Liver (tissue), 9 donors: Measurements from ENCODE around the gene IL1R2. TPM values are rescaled to one million over a fixed set of nuclear protein-coding genes. Genes with fewer than 3 reads are reported as not detected.

Experiments
- DNase-seq: peaks from one replicate; pipeline ENCODE4 v3.0.0-alpha.2; 2017; ENCODE audit warnings: low spot score
- H3K27ac ChIP-seq, 2 donors: one replicate each; pipeline ENCODE4 v1.7.0; 2013; ENCODE audit warnings: inconsistent platforms in 2 of 2, low read length in 2 of 2, control low read depth in 1 of 2, low read depth in 1 of 2, mild to moderate bottlenecking in 1 of 2
- H3K27me3 ChIP-seq, 4 donors: one replicate each; pipeline versions ENCODE4 v1.6.1 to v1.7.0; 2013; ENCODE audit warnings: low read length in 3 of 4, inconsistent platforms in 1 of 4, mild to moderate bottlenecking in 1 of 4, moderate library complexity in 1 of 4; ENCODE audit not compliant: control insufficient read depth in 4 of 4, insufficient read depth in 4 of 4
- H3K36me3 ChIP-seq, 4 donors: one replicate each; pipeline versions ENCODE4 v1.6.1 to v1.7.0; 2013; ENCODE audit warnings: low read length in 3 of 4, mild to moderate bottlenecking in 3 of 4, low read depth in 1 of 4, moderate library complexity in 1 of 4; ENCODE audit not compliant: control insufficient read depth in 4 of 4, insufficient read depth in 3 of 4
- H3K4me1 ChIP-seq, 4 donors: one replicate each; pipeline versions ENCODE4 v1.6.1 to v1.7.0; 2013; ENCODE audit warnings: low read length in 3 of 4, mild to moderate bottlenecking in 3 of 4, moderate library complexity in 1 of 4; ENCODE audit not compliant: control insufficient read depth in 4 of 4, insufficient read depth in 4 of 4
- H3K4me3 ChIP-seq, 3 donors: one replicate each; pipeline versions ENCODE4 v1.6.1 to v1.7.0; 2013; ENCODE audit warnings: low read length in 3 of 3, control low read depth in 1 of 3, low read depth in 1 of 3, mild to moderate bottlenecking in 1 of 3
- H3K9ac ChIP-seq, 2 donors: one replicate each; pipeline ENCODE4 v1.7.0; 2013; ENCODE audit warnings: low read length in 2 of 2, mild to moderate bottlenecking in 2 of 2, moderate library complexity in 2 of 2, control low read depth in 1 of 2, low read depth in 1 of 2
- H3K9me3 ChIP-seq, 4 donors: one replicate each; pipeline versions ENCODE4 v1.6.1 to v1.7.0; 2013; ENCODE audit warnings: low read length in 3 of 4; ENCODE audit not compliant: control insufficient read depth in 4 of 4
- EGR1 ChIP-seq, 2 donors: IDR thresholded peaks; 2 replicates each; pipeline ENCODE4 v1.6.1; 2016 to 2018; ENCODE audit warnings: antibody characterized with exemption in 2 of 2, low read depth in 2 of 2
- FOXA2 ChIP-seq: IDR thresholded peaks from 2 replicates; pipeline ENCODE4 v1.6.1; 2016; ENCODE audit warnings: antibody characterized with exemption
- HNF4A ChIP-seq, 2 donors: conservative IDR thresholded peaks; 2 replicates each; pipeline ENCODE4 v1.6.1; 2016; ENCODE audit warnings: antibody characterized with exemption in 2 of 2, mild to moderate bottlenecking in 2 of 2
- HNF4G ChIP-seq: IDR thresholded peaks from 2 replicates; pipeline ENCODE4 v1.6.1; 2016; ENCODE audit warnings: antibody characterized with exemption
- MAX ChIP-seq: IDR thresholded peaks from 2 replicates; pipeline ENCODE4 v1.6.1; 2016; ENCODE audit warnings: antibody characterized with exemption
- NR2F2 ChIP-seq: IDR thresholded peaks from 2 replicates; pipeline ENCODE4 v1.6.1; 2016; ENCODE audit warnings: antibody characterized with exemption
- RAD21 ChIP-seq, 2 donors: IDR thresholded peaks; 2 replicates each; pipeline ENCODE4 v1.6.1; 2016; ENCODE audit warnings: antibody characterized with exemption in 2 of 2, mild to moderate bottlenecking in 2 of 2
- RXRA ChIP-seq, 2 donors: IDR thresholded peaks; 2 replicates each; pipeline ENCODE4 v1.6.1; 2017 to 2018; ENCODE audit warnings: antibody characterized with exemption in 2 of 2, mild to moderate bottlenecking in 1 of 2
- SP1 ChIP-seq: IDR thresholded peaks from 2 replicates; pipeline ENCODE4 v1.6.1; 2018; ENCODE audit warnings: antibody characterized with exemption, mild to moderate bottlenecking
- YY1 ChIP-seq: IDR thresholded peaks from 2 replicates; pipeline ENCODE4 v1.6.1; 2016; ENCODE audit warnings: antibody characterized with exemption, mild to moderate bottlenecking
- WGBS: extraction: QIAGEN DNeasy Blood & Tissue Kit; methylation state at CpG from one replicate; pipeline ENCODE4 v1.1.7; 2013; 5-methylcytosine and 5-hydroxymethylcytosine counted together
- polyA plus RNA-seq, 2 donors: library from polyadenylated mRNA; stranded (reverse) in 1 of 2; unstranded in 1 of 2; fragments of 200-250 nt in 1 of 2; fragments of >200 nt in 1 of 2; fragmentation: Nextera tagmentation in 1 of 2; extraction: Ambion mirVana in 1 of 2; gene quantifications; one replicate each; pipeline versions ENCODE4 v1.2.1 to v1.2.3, GENCODE V29; 2013 to 2015
- total RNA-seq, 2 donors: library from RNA; depleted of rRNA; stranded (reverse); fragments of >200 nt; gene quantifications; one replicate each; pipeline ENCODE4 v1.2.3, GENCODE V29; 2014
- TF ChIP-seq, protein P1 (sequence below): IDR thresholded peaks from 2 replicates; pipeline ENCODE4 v1.6.1; 2016; ENCODE audit warnings: antibody characterized with exemption
- TF ChIP-seq, protein P2 (sequence below): IDR thresholded peaks from 2 replicates; pipeline ENCODE4 v1.6.1; 2016; ENCODE audit warnings: antibody characterized with exemption, mild to moderate bottlenecking
- donor health status: healthy.
- donor health status: healthy.
- donor health status: healthy.
- donor health status: healthy.
- donor health status: healthy.

The IL1R2 gene
- total and polyA plus RNA-seq, 4 donors: 3.7 to 28.2 (median 7.3) TPM

- no peak overlapping the region for H3K4me3 ChIP-seq
- H3K9me3 ChIP-seq: no peaks in the 10 kb centered on the region
- H3K4me1 ChIP-seq: peaks cover 3 to 16% (median 15%) of the 10 kb centered on the region in 4 donors
- H3K27ac ChIP-seq: no peak overlapping the region
- H3K27me3 ChIP-seq: no peaks in the 10 kb centered on the region
- 93% methylated on average over 7 of the region's 7 CpGs for WGBS
- DNase-seq: no peak
- H3K36me3 ChIP-seq: no peaks in the 10 kb centered on the region
- H3K9ac ChIP-seq: no peak overlapping the region
- TF ChIP-seq NR2F2 (no peak), YY1 (no peak)
Measured at GRCh38 chr2:101988541-101988940, 3.2 kb upstream of the IL1R2 start.

DNA sequence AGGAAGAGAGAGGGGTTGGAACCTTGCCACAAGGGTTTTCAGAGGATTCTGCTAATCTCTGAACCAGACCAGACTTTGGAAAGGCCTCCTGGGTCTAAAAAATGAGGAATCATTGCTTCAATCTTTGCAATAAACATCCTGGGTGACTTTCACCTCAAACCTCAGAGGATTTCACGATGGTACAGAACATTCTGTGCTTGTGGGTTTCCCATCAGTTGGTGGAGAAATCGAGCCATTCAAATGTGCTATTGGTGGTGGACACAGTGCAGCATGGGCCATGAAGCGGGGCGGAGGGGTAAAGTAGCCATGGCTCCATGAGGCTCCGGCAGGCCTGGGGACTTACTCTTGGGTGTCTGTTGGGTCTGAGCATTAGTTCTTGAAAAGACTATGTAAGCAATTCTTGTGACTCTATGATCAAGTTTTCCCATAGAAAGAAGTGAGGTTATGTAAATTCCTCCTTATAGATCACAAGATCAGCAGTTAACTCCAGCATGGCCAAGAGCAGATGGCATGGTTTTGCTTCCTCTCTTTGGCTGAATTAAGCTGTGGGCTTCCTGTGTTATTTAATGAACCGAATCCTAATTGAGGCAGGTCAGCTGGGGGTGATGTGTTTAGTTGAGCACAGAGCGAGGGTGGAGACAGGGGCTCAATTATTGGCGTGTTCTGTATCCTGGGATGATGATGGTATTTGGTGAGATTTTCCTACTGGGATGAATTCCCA, 1.9 kb upstream of the IL1R2 start:
- TF ChIP-seq HNF4A (conservative IDR thresholded peaks at IDR 0.05) (no peak), MAX (no peak), EGR1 (IDR thresholded peaks at IDR 0.05; ENCODE audit: low read depth in 2 of 2) (no peak), RXRA (IDR thresholded peaks at IDR 0.05) (no peak), RAD21 (IDR thresholded peaks at IDR 0.05) (no peak), NR2F2 (no peak)
- TF ChIP-seq, protein P1, sequence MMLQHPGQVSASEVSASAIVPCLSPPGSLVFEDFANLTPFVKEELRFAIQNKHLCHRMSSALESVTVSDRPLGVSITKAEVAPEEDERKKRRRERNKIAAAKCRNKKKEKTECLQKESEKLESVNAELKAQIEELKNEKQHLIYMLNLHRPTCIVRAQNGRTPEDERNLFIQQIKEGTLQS: no peak
- Histone ChIP-seq H3K4me1 (peaks cover 3 to 16% (median 15%) of the 10 kb centered on the region in 4 donors), H3K9ac (no peak overlapping the region), H3K4me3 (no peak overlapping the region), H3K27ac (no peak overlapping the region), H3K36me3 (no peaks in the 10 kb centered on the region), H3K9me3 (no peaks in the 10 kb centered on the region), H3K27me3 (no peaks in the 10 kb centered on the region)
- no peak for DNase-seq
- 83% methylated on average over 8 of the region's 8 CpGs for WGBS

DNA sequence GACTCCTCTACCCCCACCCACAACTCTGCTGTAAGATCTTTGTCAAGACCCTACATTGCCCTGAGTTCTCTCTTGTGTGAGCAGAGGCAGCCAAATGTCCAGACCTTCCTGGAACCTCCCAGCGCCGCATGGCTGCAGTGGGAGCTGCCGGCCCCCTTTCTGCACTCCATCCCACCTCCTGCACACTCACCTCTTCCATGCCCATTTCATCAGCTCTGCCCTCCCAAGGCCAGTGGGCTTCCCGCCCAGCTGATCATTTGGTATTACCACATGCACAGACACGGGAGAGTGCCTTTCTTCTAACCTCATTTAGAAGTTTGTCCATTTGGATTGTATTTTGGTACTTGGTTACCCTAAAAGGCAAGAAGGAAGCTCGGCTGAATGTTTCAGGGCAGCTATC, 2.0 kb downstream of the IL1R2 start:
- no peaks in the 10 kb centered on the region for H3K9me3 ChIP-seq
- H3K9ac ChIP-seq: no peak overlapping the region
- H3K36me3 ChIP-seq: no peaks in the 10 kb centered on the region
- TF ChIP-seq FOXA2 (no peak), EGR1 (IDR thresholded peaks at IDR 0.05; ENCODE audit: low read depth in 2 of 2) (no peak), RAD21 (IDR thresholded peaks at IDR 0.05) (no peak), HNF4G (no peak), SP1 (no peak)
- TF ChIP-seq, protein P2, sequence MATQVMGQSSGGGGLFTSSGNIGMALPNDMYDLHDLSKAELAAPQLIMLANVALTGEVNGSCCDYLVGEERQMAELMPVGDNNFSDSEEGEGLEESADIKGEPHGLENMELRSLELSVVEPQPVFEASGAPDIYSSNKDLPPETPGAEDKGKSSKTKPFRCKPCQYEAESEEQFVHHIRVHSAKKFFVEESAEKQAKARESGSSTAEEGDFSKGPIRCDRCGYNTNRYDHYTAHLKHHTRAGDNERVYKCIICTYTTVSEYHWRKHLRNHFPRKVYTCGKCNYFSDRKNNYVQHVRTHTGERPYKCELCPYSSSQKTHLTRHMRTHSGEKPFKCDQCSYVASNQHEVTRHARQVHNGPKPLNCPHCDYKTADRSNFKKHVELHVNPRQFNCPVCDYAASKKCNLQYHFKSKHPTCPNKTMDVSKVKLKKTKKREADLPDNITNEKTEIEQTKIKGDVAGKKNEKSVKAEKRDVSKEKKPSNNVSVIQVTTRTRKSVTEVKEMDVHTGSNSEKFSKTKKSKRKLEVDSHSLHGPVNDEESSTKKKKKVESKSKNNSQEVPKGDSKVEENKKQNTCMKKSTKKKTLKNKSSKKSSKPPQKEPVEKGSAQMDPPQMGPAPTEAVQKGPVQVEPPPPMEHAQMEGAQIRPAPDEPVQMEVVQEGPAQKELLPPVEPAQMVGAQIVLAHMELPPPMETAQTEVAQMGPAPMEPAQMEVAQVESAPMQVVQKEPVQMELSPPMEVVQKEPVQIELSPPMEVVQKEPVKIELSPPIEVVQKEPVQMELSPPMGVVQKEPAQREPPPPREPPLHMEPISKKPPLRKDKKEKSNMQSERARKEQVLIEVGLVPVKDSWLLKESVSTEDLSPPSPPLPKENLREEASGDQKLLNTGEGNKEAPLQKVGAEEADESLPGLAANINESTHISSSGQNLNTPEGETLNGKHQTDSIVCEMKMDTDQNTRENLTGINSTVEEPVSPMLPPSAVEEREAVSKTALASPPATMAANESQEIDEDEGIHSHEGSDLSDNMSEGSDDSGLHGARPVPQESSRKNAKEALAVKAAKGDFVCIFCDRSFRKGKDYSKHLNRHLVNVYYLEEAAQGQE: no peak
- H3K27me3 ChIP-seq: no peaks in the 10 kb centered on the region
- DNase-seq: no peak
- H3K4me3 ChIP-seq: no peak overlapping the region
- peaks cover 0 to 7% (median 3%) of the 10 kb centered on the region in 4 donors for H3K4me1 ChIP-seq
- H3K27ac ChIP-seq: no peak overlapping the region
- 85% methylated on average over 6 of the region's 6 CpGs for WGBS
